Stimulated activated CD4-positive, alpha-beta T cell treated with anti-CD3 and anti-CD28 coated beads, Interleukin-2, amount 100 ng/mL, for 48 hours (primary cell): Measurements from ENCODE around the gene YWHAE.
"Not testable (repeated sequence)": the region's sequence is repeated elsewhere in the genome, so short reads cannot be mapped to it uniquely, and the experiment has no call there.

Experiments
- DNase-seq, 2 donors: peaks; one replicate each; pipeline ENCODE4 v3.0.0-alpha.2; 2020

The YWHAE gene

GRCh38 chr17:1412185-1413110 is 12.4 kb upstream of the YWHAE start:
- no peak for DNase-seq

DNA sequence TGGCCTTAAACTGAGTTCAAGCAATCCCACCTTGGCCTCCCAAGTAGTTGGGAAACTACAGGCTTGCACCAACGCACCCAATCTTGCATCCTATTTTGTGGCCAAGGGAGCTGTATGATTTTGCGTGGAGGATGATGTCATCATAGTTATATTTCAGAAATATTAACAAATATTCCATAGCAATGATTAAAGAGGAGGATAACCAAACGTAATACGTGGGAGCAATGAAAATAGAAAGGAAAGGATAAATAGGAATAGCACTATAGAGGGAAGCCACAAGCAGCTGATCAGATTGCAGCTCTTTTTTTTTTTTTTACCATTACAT is 2.2 kb upstream of the YWHAE start:
- no peak for DNase-seq

GRCh38 chr17:1398931-1399678 is 917 bp downstream of the YWHAE start:
- DNase-seq = peak in 1 of 2 donors; percentile 18

DNA sequence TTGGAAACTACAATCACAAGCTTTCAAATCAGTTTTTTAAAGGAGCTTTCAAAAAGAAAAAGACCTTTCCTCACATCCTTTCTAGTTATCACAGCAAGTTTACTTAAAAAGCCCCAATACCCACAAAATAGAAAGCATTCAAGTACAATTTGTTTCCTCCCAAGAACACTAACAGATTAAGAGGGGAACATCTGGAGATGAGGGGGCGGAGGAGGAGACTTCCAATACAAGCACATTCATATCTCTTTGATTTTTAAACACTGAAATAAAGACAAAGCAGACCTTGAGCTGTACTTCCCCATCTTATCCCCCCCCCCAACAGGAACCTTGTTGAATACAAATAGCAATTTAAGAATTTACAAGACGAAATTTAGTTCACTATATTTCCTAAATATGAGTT is 2.0 kb downstream of the YWHAE start:
- no peak for DNase-seq

GRCh38 chr17:1395876-1396665 is 4.0 kb downstream of the YWHAE start:
- not testable (repeated sequence) for DNase-seq

GRCh38 chr17:1391577-1391976 is 8.4 kb downstream of the YWHAE start:
- DNase-seq = no peak

- DNase-seq = no peak
Observed at GRCh38 chr17:1390432-1391367, 9.3 kb downstream of the YWHAE start.

DNA sequence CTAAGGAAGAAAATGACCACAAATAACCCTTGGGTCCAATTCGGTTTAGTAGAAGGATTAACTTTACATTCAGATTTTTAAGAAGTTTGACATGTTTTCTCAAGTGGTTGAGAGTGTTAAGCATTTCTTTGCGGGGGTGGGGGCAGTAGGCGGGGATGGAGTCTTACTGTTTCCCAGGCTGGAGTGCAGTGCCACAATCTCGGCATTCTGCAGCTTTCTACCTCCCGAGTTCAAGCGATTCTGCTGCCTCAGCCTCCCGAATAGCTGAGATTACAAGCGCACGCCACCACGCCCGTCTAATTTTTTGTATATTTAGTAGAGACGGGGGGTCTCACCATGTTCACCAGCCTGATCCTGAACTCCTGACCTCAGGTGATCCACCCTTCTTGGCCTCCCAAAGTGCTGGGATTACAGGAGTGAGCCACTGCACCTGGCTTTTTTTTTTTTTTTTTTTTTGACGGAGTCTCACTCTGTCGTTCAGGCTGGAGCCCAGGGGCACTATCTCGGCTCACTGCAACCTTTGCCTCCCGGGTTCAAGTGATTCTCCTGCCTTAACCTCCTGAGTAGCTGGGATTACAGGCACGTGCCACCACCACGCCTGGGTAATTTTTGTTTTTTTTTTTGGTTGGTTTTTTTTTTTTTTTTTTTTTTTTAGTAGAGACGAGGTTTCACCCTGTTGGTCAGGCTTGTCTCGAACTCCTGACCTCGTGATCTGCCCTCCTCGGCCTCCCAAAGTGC is 12.4 kb downstream of the YWHAE start:
- not testable (repeated sequence) for DNase-seq

DNA sequence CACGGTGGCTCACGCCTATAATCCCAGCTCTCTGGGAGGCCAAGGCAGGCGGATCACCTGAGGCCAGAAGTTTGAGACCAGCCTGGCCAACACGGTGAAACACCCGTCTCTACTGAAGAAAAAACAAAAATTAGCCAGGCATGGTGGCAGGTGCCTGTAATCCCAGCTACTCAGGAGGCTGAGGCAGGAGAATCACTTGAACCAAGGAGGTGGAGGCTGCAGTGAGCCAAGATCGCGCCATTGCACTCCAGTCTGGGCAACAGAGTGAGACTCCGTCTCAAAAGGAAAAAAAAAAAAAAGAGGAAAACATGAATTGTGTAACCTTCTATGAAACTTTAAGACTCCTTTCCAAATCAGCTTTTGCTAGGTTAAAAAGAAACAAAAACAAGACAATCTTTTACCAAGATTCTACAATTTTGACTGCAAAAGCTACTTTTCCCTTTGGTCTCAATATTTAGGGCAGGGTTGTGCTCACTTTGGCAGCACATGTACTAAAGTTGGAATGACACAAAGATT is 13.3 kb downstream of the YWHAE start:
- DNase-seq = not testable (repeated sequence)

DNA sequence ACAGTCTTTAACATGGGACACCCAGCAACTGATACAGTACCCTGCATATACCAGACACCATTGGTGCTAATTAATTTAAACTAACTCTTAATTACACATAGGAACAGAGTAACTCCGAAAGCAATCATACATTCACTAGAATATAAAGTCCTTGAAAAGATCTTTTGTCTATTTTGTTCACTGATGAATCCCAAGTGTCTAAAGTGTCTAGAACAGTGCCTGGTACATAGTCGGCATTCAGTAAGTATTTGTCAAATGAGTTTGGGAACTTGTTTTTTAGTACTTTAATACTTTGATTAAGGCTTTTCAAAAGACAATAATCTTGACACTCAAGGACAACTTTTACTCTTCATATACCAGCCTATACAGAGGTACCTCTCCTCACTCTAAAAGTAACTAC is 13.8 kb downstream of the YWHAE start:
- DNase-seq = no peak

DNA sequence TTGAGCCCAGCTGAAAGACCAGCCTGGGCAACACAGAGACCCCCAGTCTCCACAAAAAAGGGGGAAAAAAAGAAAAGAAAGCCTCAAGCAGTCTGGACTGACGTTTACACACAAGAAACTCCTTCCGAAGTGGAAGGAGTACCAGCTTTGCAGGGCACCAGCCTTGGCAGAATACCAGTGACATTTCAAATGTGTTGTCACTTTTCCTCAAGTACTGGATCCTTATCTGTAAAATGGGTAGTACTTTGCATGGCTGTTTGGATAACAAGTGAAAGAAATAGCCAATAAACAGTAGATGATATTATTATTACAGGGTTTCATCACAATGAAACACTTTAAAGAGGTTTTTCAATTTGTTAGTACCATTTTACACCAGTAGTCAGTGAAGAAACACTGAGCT is 14.2 kb downstream of the YWHAE start:
- no peak for DNase-seq

- DNase-seq = no peak
Observed at GRCh38 chr17:1384905-1385435, 15.1 kb downstream of the YWHAE start.

GRCh38 chr17:1379930-1380313 is 20.1 kb downstream of the YWHAE start:
- DNase-seq = no peak

- DNase-seq = no peak
Observed at GRCh38 chr17:1379208-1379929, 20.7 kb downstream of the YWHAE start.

GRCh38 chr17:1378476-1378860 is 21.6 kb downstream of the YWHAE start:
- not testable (repeated sequence) for DNase-seq

- DNase-seq = no peak
Observed at GRCh38 chr17:1377334-1377733, 22.7 kb downstream of the YWHAE start.

DNA sequence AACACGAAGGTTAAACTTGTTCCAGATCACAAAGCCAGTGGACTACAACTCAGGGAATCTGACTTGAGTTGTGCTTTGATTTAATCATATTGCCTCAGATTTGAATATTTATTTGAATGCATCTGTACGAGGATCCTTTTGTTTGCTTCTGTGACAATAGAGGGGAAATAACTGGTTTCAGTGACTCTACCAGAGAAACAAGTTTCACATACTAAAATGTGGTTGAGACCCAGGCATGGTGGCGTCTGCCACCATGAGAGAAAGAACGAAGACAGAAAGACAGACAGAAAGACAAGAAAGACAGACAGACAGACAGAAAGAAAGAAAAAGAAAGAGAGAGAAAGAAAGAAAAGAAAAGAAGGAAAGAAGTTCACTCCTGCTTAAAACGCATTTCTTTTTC is 24.0 kb downstream of the YWHAE start:
- DNase-seq = no peak

DNA sequence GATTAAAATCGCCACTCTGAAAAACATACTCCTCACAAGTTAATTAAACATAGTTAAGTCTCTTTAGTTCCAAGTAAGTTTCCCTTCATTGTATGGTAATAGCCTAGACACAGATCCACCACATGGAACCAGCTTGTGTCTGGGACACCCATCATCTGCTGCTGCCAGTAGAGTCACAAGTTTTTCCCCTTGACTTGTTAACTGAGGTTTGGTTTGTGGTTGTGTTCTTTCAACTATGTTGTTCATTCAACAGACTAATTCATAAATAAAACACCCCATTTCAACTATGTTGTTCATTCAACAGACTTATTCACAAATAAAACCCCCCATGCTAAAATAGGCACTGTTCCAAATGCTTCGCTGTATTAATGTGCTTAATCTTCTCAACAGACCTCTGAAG is 24.4 kb downstream of the YWHAE start:
- DNase-seq = no peak

DNA sequence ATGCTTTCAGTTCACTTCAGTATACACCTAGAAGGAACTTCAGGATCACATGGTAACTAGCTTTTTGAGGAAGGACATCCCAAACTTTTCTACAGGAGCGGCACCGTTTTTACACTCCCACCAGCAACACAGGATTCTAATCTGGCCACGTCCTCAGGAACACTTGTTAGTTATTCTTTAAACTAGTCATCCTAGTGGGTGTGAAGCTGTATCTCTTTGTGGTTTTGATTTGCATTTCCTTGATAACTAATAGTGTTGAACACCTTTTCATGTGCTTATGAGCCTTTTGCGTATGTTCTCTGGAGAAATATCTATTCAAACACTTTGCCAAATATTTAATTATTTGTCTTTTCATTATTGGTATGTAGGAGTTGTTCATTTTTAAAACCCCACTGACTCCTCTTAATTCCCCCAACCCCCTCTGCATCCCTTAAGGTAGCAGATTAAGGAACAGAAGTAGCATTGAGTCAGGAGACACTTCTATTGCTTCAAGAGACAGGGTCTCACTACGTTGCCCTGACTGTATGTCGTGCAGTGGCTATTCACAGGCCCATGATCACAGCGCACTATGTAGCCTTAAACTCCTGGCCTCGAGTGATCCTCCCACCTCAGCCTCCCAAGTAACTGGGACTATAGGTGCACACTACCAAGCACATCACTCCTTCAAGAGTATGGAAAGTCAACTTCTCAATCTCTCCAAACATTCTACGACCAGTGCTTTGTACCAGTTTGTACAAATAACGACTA is 25.4 kb downstream of the YWHAE start:
- no peak for DNase-seq
